Endothelial cell (in vitro differentiated cells): Measurements from ENCODE around the gene SEMA6C. TPM values are rescaled to one million over a fixed set of nuclear protein-coding genes. Genes with fewer than 3 reads are reported as not detected.
A peak's percentile ranks its signal among the peaks of the same experiment; 100 is the strongest.

Experiments used
- DNase-seq: peaks from one replicate; pipeline ENCODE4 v3.0.0; 2021; ENCODE audit warnings: low spot score
- H3K27ac Mint-ChIP-seq: one replicate; pipeline ENCODE4 v1.8.0; 2021; ENCODE audit warnings: mixed read lengths, inconsistent platforms; ENCODE audit not compliant: unreplicated experiment
- H3K27me3 Mint-ChIP-seq: one replicate; pipeline ENCODE4 v1.8.0; 2021; ENCODE audit warnings: mild to moderate bottlenecking, moderate library complexity, mixed read lengths, inconsistent platforms; ENCODE audit not compliant: unreplicated experiment
- H3K36me3 Mint-ChIP-seq: one replicate; pipeline ENCODE4 v1.8.0; 2021; ENCODE audit warnings: mild to moderate bottlenecking, low read depth, mixed read lengths, inconsistent platforms; ENCODE audit not compliant: unreplicated experiment
- H3K4me1 Mint-ChIP-seq: one replicate; pipeline ENCODE4 v1.8.0; 2021; ENCODE audit warnings: mild to moderate bottlenecking, mixed read lengths, inconsistent platforms; ENCODE audit not compliant: unreplicated experiment
- H3K4me3 Mint-ChIP-seq: one replicate; pipeline ENCODE4 v1.8.0; 2021; ENCODE audit warnings: mild to moderate bottlenecking, mixed read lengths, inconsistent platforms; ENCODE audit not compliant: unreplicated experiment
- H3K9me3 Mint-ChIP-seq: one replicate; pipeline ENCODE4 v1.8.0; 2021; ENCODE audit warnings: mixed read lengths, inconsistent platforms; ENCODE audit not compliant: unreplicated experiment
- CTCF ChIP-seq: fragments of 200-600 bp; sonication (generic); IDR thresholded peaks from one replicate; pipeline ENCODE4 v1.5.0; 2021; ENCODE audit warnings: antibody characterized with exemption; ENCODE audit not compliant: unreplicated experiment
- total RNA-seq: library from RNA; stranded (reverse); fragmentation: NEBNext Ultra II Directional; extraction: Animal tissue kit (Norgen Biotek cat#: 25700); gene quantifications from one replicate; pipeline ENCODE4 v1.2.1, GENCODE V29; 2021; ENCODE audit not compliant: unreplicated experiment

Gene SEMA6C
- total RNA-seq, 1 donor from 2014 or later = 214 TPM

- DNase-seq = no peak
- H3K27me3 Mint-ChIP-seq = peaks cover 8% of the 10 kb centered on the region
- TF ChIP-seq CTCF = no peak
- H3K36me3 Mint-ChIP-seq = peaks cover 18% of the 10 kb centered on the region
- peak overlapping the region; percentile 97 for H3K4me3 Mint-ChIP-seq
- peaks cover 53% of the 10 kb centered on the region for H3K4me1 Mint-ChIP-seq
- no peaks in the 10 kb centered on the region for H3K9me3 Mint-ChIP-seq
- peak overlapping the region; percentile 93 for H3K27ac Mint-ChIP-seq
These were observed 1.2 kb upstream of the SEMA6C start for GRCh38 chr1:151147665-151148064.

GRCh38 chr1:151147132-151147503 is 687 bp upstream of the SEMA6C start:
- peaks cover 18% of the 10 kb centered on the region for H3K36me3 Mint-ChIP-seq
- peak overlapping the region; percentile 93 for H3K27ac Mint-ChIP-seq
- H3K4me1 Mint-ChIP-seq = peaks cover 56% of the 10 kb centered on the region
- peak overlapping the region; percentile 97 for H3K4me3 Mint-ChIP-seq
- DNase-seq = no peak
- no peaks in the 10 kb centered on the region for H3K9me3 Mint-ChIP-seq
- H3K27me3 Mint-ChIP-seq = peaks cover 8% of the 10 kb centered on the region
- no peak for TF ChIP-seq CTCF

GRCh38 chr1:151146072-151146411 is 389 bp downstream of the SEMA6C start:
- no peak for TF ChIP-seq CTCF
- Mint-ChIP-seq H3K4me3 (peak overlapping the region; percentile 97), H3K36me3 (peaks cover 18% of the 10 kb centered on the region), H3K9me3 (no peaks in the 10 kb centered on the region), H3K27ac (no peak overlapping the region), H3K4me1 (peaks cover 57% of the 10 kb centered on the region), H3K27me3 (peaks cover 8% of the 10 kb centered on the region)
- DNase-seq = no peak

GRCh38 chr1:151145304-151146071 is 943 bp downstream of the SEMA6C start:
- Mint-ChIP-seq H3K4me1 (peaks cover 57% of the 10 kb centered on the region), H3K36me3 (peaks cover 18% of the 10 kb centered on the region), H3K9me3 (no peaks in the 10 kb centered on the region), H3K4me3 (peak overlapping the region; percentile 97), H3K27ac (peak overlapping the region; percentile 95), H3K27me3 (peaks cover 8% of the 10 kb centered on the region)
- peak; percentile 42 for DNase-seq
- TF ChIP-seq CTCF = no peak

- no peak for TF ChIP-seq CTCF
- peaks cover 12% of the 10 kb centered on the region for H3K27me3 Mint-ChIP-seq
- peaks cover 26% of the 10 kb centered on the region for H3K36me3 Mint-ChIP-seq
- H3K27ac Mint-ChIP-seq = peak overlapping the region; percentile 95
- DNase-seq = no peak
- peaks cover 49% of the 10 kb centered on the region for H3K4me1 Mint-ChIP-seq
- H3K9me3 Mint-ChIP-seq = no peaks in the 10 kb centered on the region
- H3K4me3 Mint-ChIP-seq = peak overlapping the region; percentile 97
These were observed 1.7 kb downstream of the SEMA6C start for GRCh38 chr1:151144474-151145303.
